Mesodermal cell (in vitro differentiated cells): Measurements from ENCODE around the gene STXBP1.

Source experiments
- H3K27ac ChIP-seq: 2 replicates; pipeline ENCODE4 v1.7.0; 2013; ENCODE audit warnings: mild to moderate bottlenecking, low read depth, low read length, moderate library complexity; ENCODE audit not compliant: severe bottlenecking
- H3K36me3 ChIP-seq: 2 replicates; pipeline ENCODE4 v1.7.1; 2013; ENCODE audit warnings: mild to moderate bottlenecking, low read length, moderate library complexity; ENCODE audit not compliant: control insufficient read depth, insufficient read depth
- H3K4me1 ChIP-seq: one replicate; pipeline ENCODE4 v1.7.1; 2013; ENCODE audit warnings: mild to moderate bottlenecking, low read length; ENCODE audit not compliant: insufficient read depth, control insufficient read depth, poor library complexity, severe bottlenecking
- H3K4me3 ChIP-seq: 2 replicates; pipeline ENCODE4 v1.7.0; 2013; ENCODE audit warnings: low read length, control low read depth, mild to moderate bottlenecking; ENCODE audit not compliant: insufficient read depth, poor library complexity, severe bottlenecking; ENCODE audit errors: extremely low read depth
- H3K9me3 ChIP-seq: 2 replicates; pipeline ENCODE4 v1.7.1; 2013; ENCODE audit warnings: mild to moderate bottlenecking, low read length, moderate library complexity; ENCODE audit not compliant: control insufficient read depth
- WGBS, 2 experiments: methylation state at CpG; one replicate each; pipeline ENCODE4 v1.1.5; 2013; ENCODE audit warnings: missing lambda C conversion rate in 2 of 2; ENCODE audit not compliant: insufficient coverage in 2 of 2; 5-methylcytosine and 5-hydroxymethylcytosine counted together

The STXBP1 gene

GRCh38 chr9:127595611-127596010, 16.5 kb upstream of the STXBP1 start:
- Histone ChIP-seq H3K4me3 (no peak overlapping the region), H3K36me3 (no peaks in the 10 kb centered on the region), H3K4me1 (peaks cover 3% of the 10 kb centered on the region), H3K9me3 (no peaks in the 10 kb centered on the region), H3K27ac (no peak overlapping the region)
- WGBS, 2 experiments, result 96 to 97% methylated on average over 4 of the region's 5 CpGs

- WGBS, 2 experiments, result 84% methylated on average over 13 of the region's 13 CpGs
- Histone ChIP-seq H3K9me3 (no peaks in the 10 kb centered on the region), H3K4me3 (no peak overlapping the region), H3K27ac (no peak overlapping the region), H3K36me3 (no peaks in the 10 kb centered on the region), H3K4me1 (peaks cover 3% of the 10 kb centered on the region)
These were observed 13.1 kb upstream of the STXBP1 start for GRCh38 chr9:127598839-127599549.

- Histone ChIP-seq H3K27ac (no peak overlapping the region), H3K4me3 (no peak overlapping the region), H3K9me3 (no peaks in the 10 kb centered on the region), H3K4me1 (peaks cover 3% of the 10 kb centered on the region), H3K36me3 (no peaks in the 10 kb centered on the region)
- WGBS, 2 experiments, result 65 to 67% methylated on average over 4 of the region's 7 CpGs
These were observed 12.6 kb upstream of the STXBP1 start for GRCh38 chr9:127599550-127599891.

GRCh38 chr9:127603226-127603625, 8.9 kb upstream of the STXBP1 start:
- Histone ChIP-seq H3K4me3 (no peak overlapping the region), H3K36me3 (no peaks in the 10 kb centered on the region), H3K27ac (no peak overlapping the region), H3K4me1 (peaks cover 3% of the 10 kb centered on the region), H3K9me3 (no peaks in the 10 kb centered on the region)
- 94 to 100% methylated on average over 2 to 3 of the region's 3 CpGs for WGBS, 2 experiments

DNA sequence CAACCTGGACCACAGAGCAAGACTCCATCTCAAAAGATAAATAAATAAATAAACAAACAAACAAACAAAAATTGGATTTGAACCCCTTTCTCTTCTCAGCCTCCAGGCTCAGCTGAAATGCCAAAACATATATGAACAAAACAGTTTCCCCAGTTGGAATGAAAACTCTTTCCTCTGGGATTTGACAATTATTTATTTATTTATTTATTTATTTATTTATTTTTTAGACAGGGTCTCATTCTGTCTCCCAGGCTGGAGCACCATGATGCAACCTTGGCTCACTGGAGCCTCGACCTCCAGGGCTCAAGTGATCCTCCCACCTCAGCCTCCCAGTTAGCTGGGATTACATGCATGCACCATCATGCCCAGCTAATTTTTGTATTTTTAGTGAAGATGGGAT, 6.0 kb upstream of the STXBP1 start:
- WGBS, 2 experiments, result no CpG with 5 or more reads among the region's 1 CpG
- Histone ChIP-seq H3K4me3 (no peak overlapping the region), H3K36me3 (no peaks in the 10 kb centered on the region), H3K4me1 (no peaks in the 10 kb centered on the region), H3K27ac (no peak overlapping the region), H3K9me3 (no peaks in the 10 kb centered on the region)

- 4 to 5% methylated on average over 46 to 54 of the region's 55 CpGs for WGBS, 2 experiments
- Histone ChIP-seq H3K9me3 (no peaks in the 10 kb centered on the region), H3K4me1 (no peaks in the 10 kb centered on the region), H3K36me3 (no peaks in the 10 kb centered on the region), H3K4me3 (peak overlapping the region; percentile 28), H3K27ac (peak overlapping the region; percentile 10)
These were observed 3.7 kb upstream of the STXBP1 start for GRCh38 chr9:127608104-127608966.

DNA sequence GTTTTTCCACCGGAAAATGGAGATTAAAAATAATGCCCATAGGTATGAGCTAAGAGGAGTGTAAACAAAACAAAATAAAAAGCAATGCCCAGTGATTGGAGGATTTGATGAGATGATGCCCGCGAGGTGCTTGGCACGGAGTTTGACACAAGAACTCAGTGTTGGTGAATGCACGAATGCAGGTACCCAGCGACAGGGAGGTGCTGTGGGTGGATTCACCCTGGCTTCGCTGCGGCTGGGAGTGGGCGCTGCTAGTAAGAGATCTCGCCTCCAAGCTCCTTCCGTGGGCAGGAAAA, 526 bp upstream of the STXBP1 start:
- Histone ChIP-seq H3K27ac (no peak overlapping the region), H3K36me3 (peaks cover under 1% of the 10 kb centered on the region), H3K4me3 (peak overlapping the region; percentile 28), H3K4me1 (peaks cover 4% of the 10 kb centered on the region), H3K9me3 (no peaks in the 10 kb centered on the region)
- 12 to 14% methylated on average over 11 of the region's 11 CpGs for WGBS, 2 experiments

GRCh38 chr9:127612939-127613582, 984 bp downstream of the STXBP1 start:
- no peak overlapping the region for H3K27ac ChIP-seq
- peak overlapping the region; percentile 68 for H3K4me3 ChIP-seq
- WGBS, 2 experiments, result 1 to 3% methylated on average over 27 to 29 of the region's 41 CpGs
- H3K36me3 ChIP-seq, result peaks cover 3% of the 10 kb centered on the region
- H3K4me1 ChIP-seq, result peaks cover 4% of the 10 kb centered on the region
- H3K9me3 ChIP-seq, result no peaks in the 10 kb centered on the region

GRCh38 chr9:127613583-127613954, 1.5 kb downstream of the STXBP1 start:
- Histone ChIP-seq H3K36me3 (peaks cover 3% of the 10 kb centered on the region), H3K4me3 (peak overlapping the region; percentile 68), H3K27ac (no peak overlapping the region), H3K9me3 (no peaks in the 10 kb centered on the region), H3K4me1 (peaks cover 4% of the 10 kb centered on the region)
- WGBS, 2 experiments, result no CpG with 5 or more reads among the region's 5 CpGs

DNA sequence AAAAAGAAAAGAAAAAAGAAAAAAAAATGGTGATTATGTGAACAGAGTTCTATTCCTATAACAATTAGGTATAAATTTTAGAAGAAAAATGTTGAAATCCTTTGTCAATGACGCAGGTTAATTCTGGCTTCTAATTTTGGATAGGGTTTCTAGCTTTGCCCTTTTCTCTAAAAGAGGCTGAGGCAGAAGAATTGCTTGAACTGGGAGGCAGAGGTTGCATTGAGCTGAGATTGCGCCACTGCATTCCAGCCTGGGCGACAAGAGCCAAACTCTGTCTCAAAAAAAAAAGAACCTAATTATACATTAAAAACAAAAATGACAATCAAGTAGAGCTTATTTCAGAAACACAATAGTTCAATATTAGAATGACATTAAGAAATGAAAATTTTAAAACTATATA, 2.9 kb downstream of the STXBP1 start:
- H3K4me3 ChIP-seq, result no peak overlapping the region
- 89% methylated on average over 1 of the region's 3 CpGs; no CpG with 5 or more reads in 1 of the 2 experiments for WGBS, 2 experiments

More for the DNA sequence above, 2.9 kb downstream of the STXBP1 start:
- Histone ChIP-seq H3K4me1 (peaks cover 4% of the 10 kb centered on the region), H3K27ac (no peak overlapping the region), H3K9me3 (no peaks in the 10 kb centered on the region), H3K36me3 (peaks cover 3% of the 10 kb centered on the region)
